Astrocyte (in vitro differentiated cells and primary cell): Measurements from ENCODE around the gene ADAMTS16. TPM values are rescaled to one million over a fixed set of nuclear protein-coding genes. Genes with fewer than 3 reads are reported as not detected.

ENCODE experiments used
- DNase-seq: peaks from one replicate; pipeline ENCODE4 v3.0.0-alpha.2; 2010; ENCODE audit warnings: low read depth
- FAIRE-seq: peaks from 2 replicates; lab custom pipeline; 2011; peaks lifted over from hg19 to GRCh38; lab: Jason Lieb, UNC
- H2AFZ ChIP-seq: 2 replicates; pipeline ENCODE4 v1.6.0; 2012; ENCODE audit warnings: low read depth, low read length, inconsistent platforms
- H3K27ac ChIP-seq: 2 replicates; pipeline ENCODE4 v1.5.1; 2011; ENCODE audit warnings: low read depth, low read length, inconsistent platforms
- H3K27me3 ChIP-seq: 2 replicates; pipeline ENCODE4 v1.6.0; 2011; ENCODE audit warnings: low read length, inconsistent platforms; ENCODE audit not compliant: insufficient read depth
- H3K36me3 ChIP-seq: 2 replicates; pipeline ENCODE4 v1.5.1; 2011; ENCODE audit warnings: low read length, inconsistent platforms; ENCODE audit not compliant: insufficient read depth
- H3K4me1 ChIP-seq: 2 replicates; pipeline ENCODE4 v1.5.1; 2011; ENCODE audit warnings: low read length, inconsistent platforms; ENCODE audit not compliant: insufficient read depth
- H3K4me2 ChIP-seq: 2 replicates; pipeline ENCODE4 v1.6.0; 2012; ENCODE audit warnings: low read length, inconsistent platforms
- H3K4me3 ChIP-seq: 2 replicates; pipeline ENCODE4 v1.5.1; 2011; ENCODE audit warnings: low read depth, mild to moderate bottlenecking, low read length, inconsistent platforms; ENCODE audit not compliant: insufficient read depth
- H3K79me2 ChIP-seq: 2 replicates; pipeline ENCODE4 v1.6.0; 2012; ENCODE audit warnings: mild to moderate bottlenecking, low read length, inconsistent platforms; ENCODE audit not compliant: insufficient read depth
- H3K9ac ChIP-seq: 2 replicates; pipeline ENCODE4 v1.6.0; 2012; ENCODE audit warnings: mild to moderate bottlenecking, low read length, inconsistent platforms
- H3K9me3 ChIP-seq: 2 replicates; pipeline ENCODE4 v1.5.1; 2012; ENCODE audit warnings: low read depth, mild to moderate bottlenecking, low read length, inconsistent platforms; ENCODE audit not compliant: insufficient read depth
- H4K20me1 ChIP-seq: 2 replicates; pipeline ENCODE4 v1.6.0; 2012; ENCODE audit warnings: low read length, inconsistent platforms; ENCODE audit not compliant: insufficient read depth
- H3K27ac Mint-ChIP-seq: one replicate; pipeline ENCODE4 v1.8.0; 2021; ENCODE audit warnings: mild to moderate bottlenecking, mixed read lengths; ENCODE audit not compliant: unreplicated experiment
- H3K27me3 Mint-ChIP-seq: one replicate; pipeline ENCODE4 v1.8.0; 2021; ENCODE audit warnings: low read depth, mixed read lengths; ENCODE audit not compliant: unreplicated experiment
- H3K36me3 Mint-ChIP-seq: one replicate; pipeline ENCODE4 v1.8.0; 2021; ENCODE audit warnings: low read depth, mixed read lengths; ENCODE audit not compliant: unreplicated experiment
- H3K4me1 Mint-ChIP-seq: one replicate; pipeline ENCODE4 v1.8.0; 2021; ENCODE audit warnings: low read depth, mixed read lengths; ENCODE audit not compliant: unreplicated experiment
- H3K4me3 Mint-ChIP-seq: one replicate; pipeline ENCODE4 v1.8.0; 2021; ENCODE audit warnings: mild to moderate bottlenecking, moderate library complexity, mixed read lengths; ENCODE audit not compliant: unreplicated experiment
- H3K9me3 Mint-ChIP-seq: one replicate; pipeline ENCODE4 v1.8.0; 2021; ENCODE audit warnings: mild to moderate bottlenecking, mixed read lengths; ENCODE audit not compliant: unreplicated experiment
- EZH2 ChIP-seq: IDR thresholded peaks from 2 replicates; pipeline ENCODE4 v1.6.1; 2012; ENCODE audit warnings: mild to moderate bottlenecking, low read length, inconsistent platforms; ENCODE audit not compliant: insufficient read depth
- total RNA-seq: library from RNA; stranded (reverse); gene quantifications from 2 replicates; pipeline ENCODE4 v1.2.1, GENCODE V29; 2021
- TF ChIP-seq, protein P1 (sequence below): IDR thresholded peaks from 2 replicates; pipeline ENCODE4 v1.5.1; 2011; ENCODE audit warnings: low read depth, mild to moderate bottlenecking, inconsistent platforms, low read length, moderate library complexity; ENCODE audit not compliant: insufficient read depth

The ADAMTS16 gene
- total RNA-seq, 1 donor from 2014 or later, result 5.7 TPM

DNA sequence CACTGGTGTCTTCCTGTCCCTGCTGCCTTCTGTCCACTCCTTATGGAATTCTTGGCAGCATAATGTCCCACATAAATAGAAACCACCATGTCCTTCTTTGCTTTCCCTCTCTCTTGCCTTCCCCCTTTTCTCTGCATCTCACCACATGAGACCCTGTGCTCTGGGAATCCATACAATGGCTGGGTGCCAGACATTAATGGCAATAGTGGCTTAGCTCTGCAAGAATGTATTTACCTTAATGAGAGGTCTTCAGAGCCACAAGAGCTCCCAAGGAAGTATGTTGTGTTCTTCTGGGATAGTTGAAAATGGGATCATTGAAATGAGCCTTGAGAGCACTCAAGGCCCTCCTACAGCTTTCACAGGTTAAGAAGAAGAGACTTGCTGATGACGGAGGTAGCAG is 58.7 kb downstream of the ADAMTS16 start:
- FAIRE-seq, result no peak
- Histone ChIP-seq H3K4me1 (no peaks in the 10 kb centered on the region), H3K27me3 (no peaks in the 10 kb centered on the region), H3K9ac (no peak overlapping the region), H3K79me2 (no peaks in the 10 kb centered on the region), H3K4me2 (no peak overlapping the region), H3K9me3 (no peaks in the 10 kb centered on the region), H3K27ac (no peak overlapping the region), H3K36me3 (peaks cover 23% of the 10 kb centered on the region), H4K20me1 (no peaks in the 10 kb centered on the region), H3K4me3 (no peak overlapping the region), H2AFZ (no peak overlapping the region)
- no peaks in the 10 kb centered on the region for H3K27me3 Mint-ChIP-seq
- H3K4me3 Mint-ChIP-seq, result no peak overlapping the region
- H3K9me3 Mint-ChIP-seq, result no peaks in the 10 kb centered on the region
- no peak overlapping the region for H3K27ac Mint-ChIP-seq
- no peak for TF ChIP-seq EZH2
- TF ChIP-seq, protein P1, sequence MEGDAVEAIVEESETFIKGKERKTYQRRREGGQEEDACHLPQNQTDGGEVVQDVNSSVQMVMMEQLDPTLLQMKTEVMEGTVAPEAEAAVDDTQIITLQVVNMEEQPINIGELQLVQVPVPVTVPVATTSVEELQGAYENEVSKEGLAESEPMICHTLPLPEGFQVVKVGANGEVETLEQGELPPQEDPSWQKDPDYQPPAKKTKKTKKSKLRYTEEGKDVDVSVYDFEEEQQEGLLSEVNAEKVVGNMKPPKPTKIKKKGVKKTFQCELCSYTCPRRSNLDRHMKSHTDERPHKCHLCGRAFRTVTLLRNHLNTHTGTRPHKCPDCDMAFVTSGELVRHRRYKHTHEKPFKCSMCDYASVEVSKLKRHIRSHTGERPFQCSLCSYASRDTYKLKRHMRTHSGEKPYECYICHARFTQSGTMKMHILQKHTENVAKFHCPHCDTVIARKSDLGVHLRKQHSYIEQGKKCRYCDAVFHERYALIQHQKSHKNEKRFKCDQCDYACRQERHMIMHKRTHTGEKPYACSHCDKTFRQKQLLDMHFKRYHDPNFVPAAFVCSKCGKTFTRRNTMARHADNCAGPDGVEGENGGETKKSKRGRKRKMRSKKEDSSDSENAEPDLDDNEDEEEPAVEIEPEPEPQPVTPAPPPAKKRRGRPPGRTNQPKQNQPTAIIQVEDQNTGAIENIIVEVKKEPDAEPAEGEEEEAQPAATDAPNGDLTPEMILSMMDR, result no peak
- no peak for DNase-seq
- H3K36me3 Mint-ChIP-seq, result no peaks in the 10 kb centered on the region
- H3K4me1 Mint-ChIP-seq, result no peaks in the 10 kb centered on the region

DNA sequence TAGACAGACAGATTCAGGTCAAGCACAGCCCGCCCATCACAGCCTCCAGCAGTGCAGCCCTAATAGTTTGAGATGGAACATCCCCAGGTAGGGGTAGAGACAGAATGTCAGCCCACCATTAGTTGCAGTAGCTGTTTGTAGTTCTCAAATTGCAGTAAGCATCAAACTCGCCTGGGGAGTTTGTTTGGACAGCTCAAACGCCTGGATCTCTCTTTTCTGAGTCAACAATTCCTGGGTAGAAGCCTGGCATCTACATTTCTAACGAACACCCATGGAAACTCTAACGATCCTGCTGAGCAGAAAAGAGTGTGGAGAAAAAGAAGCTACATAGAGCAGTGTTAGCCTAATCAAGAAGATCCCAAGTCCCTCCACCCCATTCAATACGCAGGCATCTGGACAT is 59.4 kb downstream of the ADAMTS16 start:
- H3K36me3 Mint-ChIP-seq, result peaks cover 2% of the 10 kb centered on the region

DNA sequence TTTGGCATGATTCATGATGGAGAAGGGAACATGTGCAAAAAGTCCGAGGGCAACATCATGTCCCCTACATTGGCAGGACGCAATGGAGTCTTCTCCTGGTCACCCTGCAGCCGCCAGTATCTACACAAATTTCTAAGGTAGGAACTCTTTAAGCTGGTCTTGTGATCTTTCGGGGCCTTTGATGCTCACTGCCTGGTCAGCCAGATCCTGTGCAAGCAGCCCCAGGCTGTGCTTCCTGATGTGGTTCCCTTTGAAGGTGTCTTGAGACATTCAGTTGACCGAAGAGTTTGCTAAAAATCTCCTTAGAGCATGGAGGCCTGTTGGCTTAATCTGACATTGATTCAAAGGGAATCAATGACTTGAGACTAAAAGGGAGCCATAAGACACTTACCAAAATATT is 60.0 kb downstream of the ADAMTS16 start:
- H3K27me3 Mint-ChIP-seq, result no peaks in the 10 kb centered on the region
- no peaks in the 10 kb centered on the region for H3K9me3 Mint-ChIP-seq
- Histone ChIP-seq H3K9me3 (no peaks in the 10 kb centered on the region), H3K27ac (no peak overlapping the region), H3K36me3 (peaks cover 13% of the 10 kb centered on the region), H3K79me2 (no peaks in the 10 kb centered on the region), H3K4me3 (no peak overlapping the region), H4K20me1 (no peaks in the 10 kb centered on the region), H2AFZ (no peak overlapping the region), H3K4me1 (no peaks in the 10 kb centered on the region), H3K9ac (no peak overlapping the region), H3K4me2 (no peak overlapping the region), H3K27me3 (no peaks in the 10 kb centered on the region)
- H3K36me3 Mint-ChIP-seq, result peaks cover 2% of the 10 kb centered on the region
- no peaks in the 10 kb centered on the region for H3K4me1 Mint-ChIP-seq
- no peak overlapping the region for H3K27ac Mint-ChIP-seq
- no peak for FAIRE-seq
- no peak for TF ChIP-seq EZH2
- TF ChIP-seq, protein P1, result no peak
- H3K4me3 Mint-ChIP-seq, result no peak overlapping the region
- DNase-seq, result no peak

More for the DNA sequence above, 59.4 kb downstream of the ADAMTS16 start:
- TF ChIP-seq, protein P1, result no peak
- TF ChIP-seq EZH2, result no peak
- Mint-ChIP-seq H3K9me3 (no peaks in the 10 kb centered on the region), H3K4me1 (no peaks in the 10 kb centered on the region), H3K27ac (no peak overlapping the region), H3K4me3 (no peak overlapping the region), H3K27me3 (no peaks in the 10 kb centered on the region)
- no peak overlapping the region for H3K9ac ChIP-seq
- H3K4me2 ChIP-seq, result no peak overlapping the region
- H3K79me2 ChIP-seq, result no peaks in the 10 kb centered on the region
- DNase-seq (no peak), FAIRE-seq (no peak)
- no peaks in the 10 kb centered on the region for H3K9me3 ChIP-seq
- H2AFZ ChIP-seq, result no peak overlapping the region
- H3K4me3 ChIP-seq, result no peak overlapping the region
- H3K27me3 ChIP-seq, result no peaks in the 10 kb centered on the region
- no peak overlapping the region for H3K27ac ChIP-seq
- no peaks in the 10 kb centered on the region for H4K20me1 ChIP-seq
- peaks cover 18% of the 10 kb centered on the region for H3K36me3 ChIP-seq
- no peaks in the 10 kb centered on the region for H3K4me1 ChIP-seq
